MCF 10A (cell line): ENCODE data around the gene EGLN2. TPM values are rescaled to one million over a fixed set of nuclear protein-coding genes. Genes with fewer than 3 reads are reported as not detected.

ENCODE experiments used
- BruUV-seq: library from RNA; stranded (reverse); fragments of 400-500 nt; replicated peaks from 2 replicates; lab custom pipeline; 2021; lab: Mats Ljungman, UMichigan
- CTCF ChIA-PET: fragments of 300-600 bp; sonication (Branson Sonifier 250); formaldehyde crosslinking; extraction: SDS; loops from one replicate; lab custom pipeline; 2021; ENCODE audit warnings: antibody characterized with exemption, inconsistent platforms; lab: Yijun Ruan, JAX
- POLR2A ChIA-PET: fragments of 300-600, 350-650 bp; sonication (Branson Sonifier 250); formaldehyde crosslinking; extraction: SDS; loops from one replicate; lab custom pipeline; 2020; ENCODE audit warnings: antibody characterized with exemption, inconsistent platforms; lab: Yijun Ruan, JAX
- DNase-seq: peaks from one replicate; pipeline ENCODE4 v3.0.0-alpha.2; 2018; ENCODE audit not compliant: unreplicated experiment
- H3K27ac Mint-ChIP-seq: one replicate; pipeline ENCODE4 v1.8.0; 2022; ENCODE audit warnings: mild to moderate bottlenecking, low read depth, mixed read lengths; ENCODE audit not compliant: unreplicated experiment
- H3K27me3 Mint-ChIP-seq: one replicate; pipeline ENCODE4 v1.8.0; 2022; ENCODE audit warnings: mixed read lengths; ENCODE audit not compliant: insufficient read depth, unreplicated experiment
- H3K36me3 Mint-ChIP-seq: one replicate; pipeline ENCODE4 v1.8.0; 2022; ENCODE audit warnings: mild to moderate bottlenecking, moderate library complexity, mixed read lengths; ENCODE audit not compliant: insufficient read depth, unreplicated experiment
- H3K4me1 Mint-ChIP-seq: one replicate; pipeline ENCODE4 v1.8.0; 2022; ENCODE audit warnings: mixed read lengths; ENCODE audit not compliant: insufficient read depth, unreplicated experiment
- H3K4me3 Mint-ChIP-seq: one replicate; pipeline ENCODE4 v1.8.0; 2022; ENCODE audit warnings: mild to moderate bottlenecking, moderate library complexity, mixed read lengths; ENCODE audit not compliant: unreplicated experiment
- H3K9me3 Mint-ChIP-seq: one replicate; pipeline ENCODE4 v1.8.0; 2022; ENCODE audit warnings: mixed read lengths; ENCODE audit not compliant: unreplicated experiment
- intact Hi-C: fragments of 100-400 bp; cut with micrococcal nuclease; formaldehyde crosslinking; loops from 2 replicates; pipeline ENCODE4 v1.14.1; 2022
- total RNA-seq: library from RNA; stranded (reverse); gene quantifications from 2 replicates; pipeline ENCODE4 v1.2.3, GENCODE V29; 2022
- TF ChIP-seq, protein P1 (sequence below): fragments of 200-600 bp; IDR thresholded peaks from one replicate; pipeline ENCODE4 v1.8.0; 2022; ENCODE audit warnings: antibody characterized with exemption, mild to moderate bottlenecking; ENCODE audit not compliant: unreplicated experiment

EGLN2 gene
- total RNA-seq, 1 experiment from 2014 or later: 55.6 TPM

DNA sequence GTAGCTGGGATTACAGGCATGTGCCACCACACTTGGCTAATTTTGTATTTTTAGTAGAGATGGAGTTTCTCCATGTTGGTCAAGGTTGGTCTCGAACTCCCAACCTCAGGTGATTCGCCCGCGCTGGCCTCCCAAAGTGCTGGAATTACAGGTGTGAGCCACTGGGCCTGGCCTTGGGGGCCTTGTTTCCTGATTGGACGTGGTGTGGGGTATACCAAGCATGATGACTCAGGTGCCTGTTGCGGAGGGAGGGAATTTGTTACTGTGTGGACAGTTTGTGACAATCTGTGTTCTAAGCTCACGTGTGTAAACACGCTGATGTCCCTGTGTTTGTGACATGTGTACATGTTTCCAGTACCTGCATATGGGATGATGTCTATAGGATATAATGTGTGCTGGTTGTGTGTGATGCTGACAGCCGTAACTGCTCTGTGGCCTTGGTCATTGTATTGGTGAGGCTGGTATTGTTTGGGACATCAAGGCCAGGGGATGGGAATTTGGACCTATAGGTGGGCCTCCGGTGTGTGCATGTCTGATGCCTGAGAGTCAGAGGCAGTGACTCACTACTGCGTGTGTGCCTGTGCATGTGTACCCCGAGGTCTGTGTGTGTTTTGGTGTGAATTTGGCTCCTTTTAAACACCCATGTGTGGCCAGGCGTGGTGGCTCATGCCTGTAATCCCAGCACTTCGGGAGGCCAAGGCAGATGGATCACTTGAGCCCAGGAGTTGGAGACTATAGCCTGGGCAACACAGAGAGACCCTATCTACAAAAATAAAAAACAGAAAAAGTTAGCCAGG lies 1.6 kb upstream of the EGLN2 start:
- no peak overlapping the region for H3K27ac Mint-ChIP-seq
- no peaks in the 10 kb centered on the region for H3K27me3 Mint-ChIP-seq
- ChIA-PET CTCF (interaction anchor here (0.5 to 1.5 kb wide), 4 partner anchors 19 to 438 kb away, joined by 3 to 5 read pairs (median 4); partner anchors contain the start of gene RAB4B), POLR2A (interaction anchor here (0.7 to 3.5 kb wide), 9 partner anchors 10 to 425 kb away, joined by 3 to 57 read pairs (median 4); partner anchors contain the start of genes ACTMAP, COQ8B, ITPKC and RAB4B)
- TF ChIP-seq, protein P1, sequence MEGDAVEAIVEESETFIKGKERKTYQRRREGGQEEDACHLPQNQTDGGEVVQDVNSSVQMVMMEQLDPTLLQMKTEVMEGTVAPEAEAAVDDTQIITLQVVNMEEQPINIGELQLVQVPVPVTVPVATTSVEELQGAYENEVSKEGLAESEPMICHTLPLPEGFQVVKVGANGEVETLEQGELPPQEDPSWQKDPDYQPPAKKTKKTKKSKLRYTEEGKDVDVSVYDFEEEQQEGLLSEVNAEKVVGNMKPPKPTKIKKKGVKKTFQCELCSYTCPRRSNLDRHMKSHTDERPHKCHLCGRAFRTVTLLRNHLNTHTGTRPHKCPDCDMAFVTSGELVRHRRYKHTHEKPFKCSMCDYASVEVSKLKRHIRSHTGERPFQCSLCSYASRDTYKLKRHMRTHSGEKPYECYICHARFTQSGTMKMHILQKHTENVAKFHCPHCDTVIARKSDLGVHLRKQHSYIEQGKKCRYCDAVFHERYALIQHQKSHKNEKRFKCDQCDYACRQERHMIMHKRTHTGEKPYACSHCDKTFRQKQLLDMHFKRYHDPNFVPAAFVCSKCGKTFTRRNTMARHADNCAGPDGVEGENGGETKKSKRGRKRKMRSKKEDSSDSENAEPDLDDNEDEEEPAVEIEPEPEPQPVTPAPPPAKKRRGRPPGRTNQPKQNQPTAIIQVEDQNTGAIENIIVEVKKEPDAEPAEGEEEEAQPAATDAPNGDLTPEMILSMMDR: no peak
- BruUV-seq: no TSS peak
- peak overlapping the region; percentile 29 for H3K4me3 Mint-ChIP-seq
- DNase-seq: no peak
- no peaks in the 10 kb centered on the region for H3K9me3 Mint-ChIP-seq
- H3K36me3 Mint-ChIP-seq: peaks cover 14% of the 10 kb centered on the region
- H3K4me1 Mint-ChIP-seq: peaks cover 30% of the 10 kb centered on the region
- intact Hi-C loops: no loop called here

DNA sequence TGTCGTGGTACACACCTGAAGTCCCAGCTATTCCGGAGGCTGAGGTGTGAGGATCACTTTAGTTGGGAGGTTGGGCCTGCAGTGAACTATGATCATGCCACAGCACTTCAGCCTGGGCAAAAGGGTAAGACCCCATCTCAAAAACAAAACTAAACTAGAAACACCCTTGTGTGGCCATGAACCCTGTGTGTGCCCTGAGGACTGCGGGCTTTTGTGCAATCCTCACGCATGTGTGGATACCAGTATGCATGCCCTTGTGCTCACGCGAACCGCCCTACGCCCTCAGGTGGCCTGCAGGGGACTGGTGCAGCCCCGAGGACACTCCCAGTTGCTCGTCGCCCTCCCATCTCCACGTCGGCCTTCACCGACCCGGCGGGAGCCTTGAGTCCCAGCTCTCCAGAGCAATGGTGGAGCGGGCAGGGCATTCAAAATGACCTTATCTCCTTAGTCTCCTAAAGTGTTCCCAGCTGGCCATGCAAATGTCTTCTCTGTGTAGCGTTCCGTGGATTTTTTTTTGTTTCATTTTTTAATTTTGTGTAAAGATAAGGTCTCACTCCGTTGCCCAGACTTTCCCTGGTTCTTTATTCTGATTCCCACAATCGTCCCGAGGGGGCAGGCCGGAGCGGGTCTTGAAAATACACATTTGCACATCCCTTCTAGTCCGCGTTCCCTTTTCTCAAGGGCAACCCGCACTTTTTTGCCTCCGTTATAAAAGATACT lies 868 bp upstream of the EGLN2 start:
- intact Hi-C loops: loop anchor here (1.0 kb wide), 1 partner anchor 80 kb away; no protein-coding TSS in a partner anchor
- POLR2A ChIA-PET: interaction anchor here (0.7 to 3.5 kb wide), 22 partner anchors 10 to 424 kb away, joined by 3 to 57 read pairs (median 4); partner anchors contain the start of genes ACTMAP, COQ8B, ITPKC and RAB4B
- no peaks in the 10 kb centered on the region for H3K27me3 Mint-ChIP-seq
- no peaks in the 10 kb centered on the region for H3K9me3 Mint-ChIP-seq
- CTCF ChIA-PET: interaction anchor here (0.5 to 1.5 kb wide), 6 partner anchors 20 to 439 kb away, joined by 3 to 5 read pairs (median 4); partner anchors contain the start of gene RAB4B
- H3K4me1 Mint-ChIP-seq: peaks cover 29% of the 10 kb centered on the region
- H3K36me3 Mint-ChIP-seq: peaks cover 20% of the 10 kb centered on the region
- peak overlapping the region; percentile 86 for H3K4me3 Mint-ChIP-seq
- no TSS peak for BruUV-seq
- TF ChIP-seq, protein P1: no peak
- DNase-seq: peak; percentile 28
- H3K27ac Mint-ChIP-seq: peak overlapping the region; percentile 93

- TF ChIP-seq, protein P1: no peak
- H3K4me1 Mint-ChIP-seq: peaks cover 42% of the 10 kb centered on the region
- peak overlapping the region; percentile 93 for H3K27ac Mint-ChIP-seq
- intact Hi-C loops: no loop called here
- no peaks in the 10 kb centered on the region for H3K9me3 Mint-ChIP-seq
- peaks cover 25% of the 10 kb centered on the region for H3K36me3 Mint-ChIP-seq
- no peak for DNase-seq
- ChIA-PET POLR2A (interaction anchor here (0.5 to 3.5 kb wide), 13 partner anchors 8 to 1057 kb away, joined by 3 to 57 read pairs (median 6); partner anchors contain the start of genes ACTMAP, COQ8B, ITPKC and RAB4B), CTCF (interaction anchor here (1.3 kb wide), 1 partner anchor 95 kb away, joined by 4 read pairs; no protein-coding TSS in a partner anchor)
- H3K4me3 Mint-ChIP-seq: peak overlapping the region; percentile 86
- BruUV-seq: no TSS peak
- H3K27me3 Mint-ChIP-seq: no peaks in the 10 kb centered on the region
These were observed 757 bp downstream of the EGLN2 start for GRCh38 chr19:40799558-40800338.
